ENCODE measurements around the gene USP34. TPM values are rescaled to one million over a fixed set of nuclear protein-coding genes. Genes with fewer than 3 reads are reported as not detected.
"Not testable (repeated sequence)": the region's sequence is repeated elsewhere in the genome, so short reads cannot be mapped to it uniquely, and the experiment has no call there.

Gene USP34
- total and polyA plus RNA-seq, 2 of the 8 experiments (the other 6 are each of a cell fraction or from before 2014, with no cell fraction given): 56.7 to 91.7 TPM

GRCh38 chr2:61476929-61477589 is 6.2 kb upstream of the USP34 start:
- H2BK5ac ChIP-seq (ENCODE audit: low read depth, low read length); H2AFZ ChIP-seq (ENCODE audit: low read length); H3K4ac ChIP-seq (replicated peaks; ENCODE audit: insufficient read length, low read depth, low read length); H4K5ac ChIP-seq (ENCODE audit: insufficient read length, low read depth, low read length); H3K27ac ChIP-seq (ENCODE audit: low read depth, low read length); H4K20me1 ChIP-seq (replicated peaks in 1 of 2; ENCODE audit: control insufficient read depth in 1 of 2, insufficient read depth in 2 of 2, low read length in 2 of 2); FAIRE-seq; H3K79me1 ChIP-seq (ENCODE audit: low read depth, low read length); H3K14ac ChIP-seq (ENCODE audit: insufficient read length); H3K27me3 ChIP-seq (replicated peaks in 1 of 4; ENCODE audit: control insufficient read depth in 3 of 4, extremely low read depth in 1 of 4, insufficient read depth in 3 of 4, low read length in 3 of 4); H3K23ac ChIP-seq (ENCODE audit: insufficient read length); H3K4me1 ChIP-seq (replicated peaks in 1 of 4; ENCODE audit: control insufficient read depth in 3 of 4, insufficient read depth in 4 of 4, low read length in 3 of 4); H2BK120ac ChIP-seq (replicated peaks; ENCODE audit: low read depth, low read length); H3K9me3 ChIP-seq (ENCODE audit: insufficient read depth in 2 of 2, low read depth in 1 of 2, low read length in 1 of 2); H3K9ac ChIP-seq (replicated peaks in 1 of 4; ENCODE audit: extremely low read depth in 1 of 4, low read depth in 3 of 4, low read length in 3 of 4); H3K4me2 ChIP-seq (ENCODE audit: insufficient read depth in 1 of 2, low read depth in 2 of 2, low read length in 2 of 2); H3K18ac ChIP-seq (ENCODE audit: extremely low read depth, low read length); H2BK20ac ChIP-seq (ENCODE audit: low read length); H3K79me2 ChIP-seq (ENCODE audit: control insufficient read depth in 1 of 2, insufficient read depth in 2 of 2, low read length in 2 of 2); H3K4me3 ChIP-seq (ENCODE audit: extremely low read depth in 1 of 4, insufficient read depth in 2 of 4, low read depth in 3 of 4, low read length in 4 of 4); H2BK15ac ChIP-seq (ENCODE audit: low read length); H4K91ac ChIP-seq (replicated peaks; ENCODE audit: insufficient read length, low read length); H2AK5ac ChIP-seq (ENCODE audit: low read depth, low read length); H2BK12ac ChIP-seq (ENCODE audit: low read depth, low read length); H3K56ac ChIP-seq (replicated peaks; ENCODE audit: insufficient read length, low read depth, low read length); H4K8ac ChIP-seq (ENCODE audit: extremely low read depth, insufficient read depth, low read length); H3K23me2 ChIP-seq (ENCODE audit: low read depth, low read length): not testable (repeated sequence)
- H3K36me3 ChIP-seq (ENCODE audit: control insufficient read depth in 2 of 4, insufficient read depth in 4 of 4, low read length in 3 of 4): peaks cover 7 to 54% (median 27%) of the 10 kb centered on the region in 4 experiments
- CTCF ChIA-PET (ENCODE audit: partially characterized antibody): interaction anchor here (1.5 to 2.2 kb wide), 2 partner anchors 9 to 51 kb away, joined by 3 to 11 read pairs; no protein-coding TSS in a partner anchor
- POLR2A ChIA-PET (ENCODE audit: partially characterized antibody): interaction anchor here (0.8 to 2.3 kb wide), 15 partner anchors 7 to 154 kb away, joined by 3 to 10 read pairs (median 3); partner anchors contain the start of gene XPO1
- TF ChIP-seq POLR2A (IDR thresholded peaks at IDR 0.05; ENCODE audit: control extremely low read depth in 1 of 2, low read depth in 2 of 2, low read length in 2 of 2) (peak; percentile 30 to 56; a peak in 2 of 3 replicates), POLR2AphosphoS5 (IDR thresholded peaks at IDR 0.05; ENCODE audit: low read depth, low read length) (peak; percentile 65)
- 91% methylated on average over 12 of the region's 12 CpGs; no CpG with 5 or more reads in 1 of the 2 experiments for WGBS, 2 experiments (ENCODE audit: extremely low coverage in 1 of 2, insufficient coverage in 1 of 2, insufficient read length in 1 of 2, insufficient replicate concordance in 2 of 2, low coverage in 1 of 2, low lambda C conversion rate in 2 of 2, missing lambda C conversion rate in 1 of 2)
- DNase-seq (ENCODE audit: low read depth in 1 of 2, low spot score in 2 of 2): peak in 1 of 2 experiments; percentile 43

Data from H1 (cell line).